ENCODE results near the gene DGCR8. TPM values are rescaled to one million over a fixed set of nuclear protein-coding genes. Genes with fewer than 3 reads are reported as not detected.

Gene DGCR8
- polyA plus RNA-seq, 2 donors = 14.1 to 21.6 TPM

- H3K36me3 ChIP-seq (ENCODE audit: control insufficient read depth in 2 of 2, insufficient read depth in 2 of 2, low read length in 1 of 2) = peaks cover 28 to 75% of the 10 kb centered on the region in 2 donors
- 77 to 86% methylated on average over 13 of the region's 13 CpGs for WGBS, 2 donors
- H3K27me3 ChIP-seq (ENCODE audit: control insufficient read depth in 1 of 2, insufficient read depth in 2 of 2, low read length in 2 of 2) = no peaks in the 10 kb centered on the region
- no peak overlapping the region for H3K4me3 ChIP-seq (ENCODE audit: low read depth in 1 of 2, low read length in 2 of 2)
- H3K4me1 ChIP-seq (ENCODE audit: control insufficient read depth in 2 of 2, insufficient read depth in 2 of 2, low read length in 1 of 2) = no peaks in the 10 kb centered on the region
- H3K27ac ChIP-seq (ENCODE audit: low read depth in 2 of 2, low read length in 1 of 2) = no peak overlapping the region
- H3K9me3 ChIP-seq (ENCODE audit: control insufficient read depth in 2 of 2, insufficient read depth in 1 of 2, low read depth in 1 of 2, low read length in 1 of 2) = no peaks in the 10 kb centered on the region
Measured at GRCh38 chr22:20107951-20108756, 28.1 kb downstream of the DGCR8 start.

DNA sequence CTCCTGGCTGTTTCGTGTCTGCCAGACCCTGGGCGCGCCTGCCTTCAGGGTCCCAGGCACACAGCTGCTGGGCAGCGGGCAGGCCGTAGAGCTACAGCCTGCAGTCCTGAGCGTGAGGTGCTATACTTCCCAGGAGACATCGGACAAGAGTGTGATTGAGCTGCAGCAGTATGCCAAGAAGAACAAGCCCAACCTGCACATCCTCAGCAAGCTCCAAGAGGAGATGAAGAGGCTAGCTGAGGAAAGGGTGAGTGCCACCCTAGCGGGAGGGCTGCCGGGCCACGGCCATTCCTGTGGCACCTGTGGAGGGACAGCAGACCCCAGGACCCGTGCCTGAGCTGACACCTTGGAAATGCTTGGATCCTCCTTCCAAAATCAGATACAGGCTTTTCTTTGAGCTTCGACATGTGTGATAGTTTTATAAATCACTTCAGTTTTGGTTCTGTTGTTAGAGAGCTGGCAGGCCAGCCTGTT is 28.8 kb downstream of the DGCR8 start:
- Histone ChIP-seq H3K27me3 (ENCODE audit: control insufficient read depth in 1 of 2, insufficient read depth in 2 of 2, low read length in 2 of 2) (no peaks in the 10 kb centered on the region), H3K4me1 (ENCODE audit: control insufficient read depth in 2 of 2, insufficient read depth in 2 of 2, low read length in 1 of 2) (no peaks in the 10 kb centered on the region), H3K4me3 (ENCODE audit: low read depth in 1 of 2, low read length in 2 of 2) (no peak overlapping the region), H3K9me3 (ENCODE audit: control insufficient read depth in 2 of 2, insufficient read depth in 1 of 2, low read depth in 1 of 2, low read length in 1 of 2) (no peaks in the 10 kb centered on the region), H3K36me3 (ENCODE audit: control insufficient read depth in 2 of 2, insufficient read depth in 2 of 2, low read length in 1 of 2) (peaks cover 28 to 79% of the 10 kb centered on the region in 2 donors), H3K27ac (ENCODE audit: low read depth in 2 of 2, low read length in 1 of 2) (no peak overlapping the region)
- 85 to 86% methylated on average over 12 of the region's 12 CpGs for WGBS, 2 donors

- Histone ChIP-seq H3K27me3 (ENCODE audit: control insufficient read depth in 1 of 2, insufficient read depth in 2 of 2, low read length in 2 of 2) (no peaks in the 10 kb centered on the region), H3K36me3 (ENCODE audit: control insufficient read depth in 2 of 2, insufficient read depth in 2 of 2, low read length in 1 of 2) (peaks cover 34 to 81% of the 10 kb centered on the region in 2 donors), H3K27ac (ENCODE audit: low read depth in 2 of 2, low read length in 1 of 2) (no peak overlapping the region), H3K4me3 (ENCODE audit: low read depth in 1 of 2, low read length in 2 of 2) (no peak overlapping the region), H3K4me1 (ENCODE audit: control insufficient read depth in 2 of 2, insufficient read depth in 2 of 2, low read length in 1 of 2) (no peaks in the 10 kb centered on the region), H3K9me3 (ENCODE audit: control insufficient read depth in 2 of 2, insufficient read depth in 1 of 2, low read depth in 1 of 2, low read length in 1 of 2) (no peaks in the 10 kb centered on the region)
- 78 to 84% methylated on average over 23 of the region's 23 CpGs for WGBS, 2 donors
Measured at GRCh38 chr22:20109411-20110358, 29.6 kb downstream of the DGCR8 start.

GRCh38 chr22:20110359-20110985 is 30.4 kb downstream of the DGCR8 start:
- no peak overlapping the region for H3K4me3 ChIP-seq (ENCODE audit: low read depth in 1 of 2, low read length in 2 of 2)
- peaks cover 36 to 80% of the 10 kb centered on the region in 2 donors for H3K36me3 ChIP-seq (ENCODE audit: control insufficient read depth in 2 of 2, insufficient read depth in 2 of 2, low read length in 1 of 2)
- H3K27me3 ChIP-seq (ENCODE audit: control insufficient read depth in 1 of 2, insufficient read depth in 2 of 2, low read length in 2 of 2) = no peaks in the 10 kb centered on the region
- H3K4me1 ChIP-seq (ENCODE audit: control insufficient read depth in 2 of 2, insufficient read depth in 2 of 2, low read length in 1 of 2) = no peaks in the 10 kb centered on the region
- 85 to 89% methylated on average over 9 of the region's 9 CpGs for WGBS, 2 donors
- H3K27ac ChIP-seq (ENCODE audit: low read depth in 2 of 2, low read length in 1 of 2) = no peak overlapping the region
- H3K9me3 ChIP-seq (ENCODE audit: control insufficient read depth in 2 of 2, insufficient read depth in 1 of 2, low read depth in 1 of 2, low read length in 1 of 2) = no peaks in the 10 kb centered on the region

DNA sequence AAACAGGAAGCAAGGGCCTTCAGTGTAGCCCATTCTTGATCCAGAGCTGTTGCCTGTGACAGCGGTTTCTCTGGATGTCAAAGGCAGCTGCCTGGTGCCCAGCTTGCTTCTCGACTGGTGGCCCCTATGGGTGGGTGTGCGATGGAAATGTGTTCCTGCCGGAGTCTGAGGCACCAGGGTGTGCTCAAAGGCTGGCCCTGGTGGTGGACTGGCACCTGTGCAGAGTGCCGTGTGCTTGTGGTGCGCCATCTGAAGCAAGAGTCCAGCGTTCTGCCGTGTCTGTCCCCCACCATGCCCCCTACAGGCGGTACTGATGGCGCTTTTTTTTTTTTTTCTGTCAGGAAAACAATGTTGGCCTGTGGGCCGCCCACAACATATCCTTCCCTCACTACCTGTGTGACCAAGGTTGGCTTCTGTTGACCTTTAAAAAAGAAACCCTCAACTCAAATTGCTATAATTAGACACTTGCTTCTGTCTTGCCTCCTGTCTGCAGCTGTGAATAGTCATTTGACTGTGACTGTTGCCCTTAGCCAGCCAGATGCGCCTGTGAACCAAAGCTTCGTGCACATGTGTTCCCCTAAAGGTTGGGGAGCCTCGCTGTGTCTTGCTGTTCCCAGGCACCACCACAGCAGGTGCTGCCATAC is 31.1 kb downstream of the DGCR8 start:
- H3K9me3 ChIP-seq (ENCODE audit: control insufficient read depth in 2 of 2, insufficient read depth in 1 of 2, low read depth in 1 of 2, low read length in 1 of 2) = no peaks in the 10 kb centered on the region
- H3K27me3 ChIP-seq (ENCODE audit: control insufficient read depth in 1 of 2, insufficient read depth in 2 of 2, low read length in 2 of 2) = no peaks in the 10 kb centered on the region
- H3K4me1 ChIP-seq (ENCODE audit: control insufficient read depth in 2 of 2, insufficient read depth in 2 of 2, low read length in 1 of 2) = peaks cover 3 to 4% of the 10 kb centered on the region in 2 donors
- no peak overlapping the region for H3K27ac ChIP-seq (ENCODE audit: low read depth in 2 of 2, low read length in 1 of 2)
- peaks cover 36 to 73% of the 10 kb centered on the region in 2 donors for H3K36me3 ChIP-seq (ENCODE audit: control insufficient read depth in 2 of 2, insufficient read depth in 2 of 2, low read length in 1 of 2)
- WGBS, 2 donors = 55 to 60% methylated on average over 13 to 14 of the region's 14 CpGs
- no peak overlapping the region for H3K4me3 ChIP-seq (ENCODE audit: low read depth in 1 of 2, low read length in 2 of 2)

GRCh38 chr22:20111689-20112622 is 31.9 kb downstream of the DGCR8 start:
- 72 to 84% methylated on average over 7 of the region's 7 CpGs for WGBS, 2 donors
- H3K27ac ChIP-seq (ENCODE audit: low read depth in 2 of 2, low read length in 1 of 2) = no peak overlapping the region
- H3K27me3 ChIP-seq (ENCODE audit: control insufficient read depth in 1 of 2, insufficient read depth in 2 of 2, low read length in 2 of 2) = no peaks in the 10 kb centered on the region
- H3K9me3 ChIP-seq (ENCODE audit: control insufficient read depth in 2 of 2, insufficient read depth in 1 of 2, low read depth in 1 of 2, low read length in 1 of 2) = no peaks in the 10 kb centered on the region
- peaks cover 31 to 67% of the 10 kb centered on the region in 2 donors for H3K36me3 ChIP-seq (ENCODE audit: control insufficient read depth in 2 of 2, insufficient read depth in 2 of 2, low read length in 1 of 2)
- H3K4me3 ChIP-seq (ENCODE audit: low read depth in 1 of 2, low read length in 2 of 2) = no peak overlapping the region
- peaks cover 6 to 8% of the 10 kb centered on the region in 2 donors for H3K4me1 ChIP-seq (ENCODE audit: control insufficient read depth in 2 of 2, insufficient read depth in 2 of 2, low read length in 1 of 2)

- Histone ChIP-seq H3K9me3 (ENCODE audit: control insufficient read depth in 2 of 2, insufficient read depth in 1 of 2, low read depth in 1 of 2, low read length in 1 of 2) (no peaks in the 10 kb centered on the region), H3K4me1 (ENCODE audit: control insufficient read depth in 2 of 2, insufficient read depth in 2 of 2, low read length in 1 of 2) (peaks cover 6 to 8% of the 10 kb centered on the region in 2 donors), H3K27ac (ENCODE audit: low read depth in 2 of 2, low read length in 1 of 2) (no peak overlapping the region), H3K36me3 (ENCODE audit: control insufficient read depth in 2 of 2, insufficient read depth in 2 of 2, low read length in 1 of 2) (peaks cover 24 to 58% of the 10 kb centered on the region in 2 donors), H3K27me3 (ENCODE audit: control insufficient read depth in 1 of 2, insufficient read depth in 2 of 2, low read length in 2 of 2) (no peaks in the 10 kb centered on the region), H3K4me3 (ENCODE audit: low read depth in 1 of 2, low read length in 2 of 2) (no peak overlapping the region)
- 77 to 78% methylated on average over 26 of the region's 26 CpGs for WGBS, 2 donors
Measured at GRCh38 chr22:20112623-20113511, 32.8 kb downstream of the DGCR8 start.
